Activated CD4-positive, alpha-beta T cell treated with anti-CD3 and anti-CD28 coated beads for 36 hours (primary cell): ENCODE data around the gene CFD. TPM values are rescaled to one million over a fixed set of nuclear protein-coding genes. Genes with fewer than 3 reads are reported as not detected.
"Not testable (repeated sequence)": the region's sequence is repeated elsewhere in the genome, so short reads cannot be mapped to it uniquely, and the experiment has no call there.

Experiments used
- ATAC-seq: fragments of 200-7000 bp; cut with Tn5 transposase; one replicate; pipeline ENCODE4 v1.10.0; 2021; ENCODE audit warnings: mild to moderate bottlenecking, moderate library complexity
- CTCF ChIA-PET: fragments of 350-600 bp; sonication (Branson Sonifier 250); formaldehyde crosslinking; loops from one replicate; lab custom pipeline; 2021; ENCODE audit warnings: antibody characterized with exemption; lab: Charles Lee
- POLR2A ChIA-PET: fragments of 350-600 bp; sonication (Branson Sonifier 250); formaldehyde crosslinking; loops from one replicate; lab custom pipeline; 2021; ENCODE audit warnings: antibody characterized with exemption, inconsistent platforms; lab: Charles Lee
- DNase-seq: peaks from one replicate; pipeline ENCODE4 v3.0.0-alpha.2; 2020
- H3K27ac Mint-ChIP-seq: one replicate; pipeline ENCODE4 v1.8.0; 2021; ENCODE audit warnings: mixed read lengths
- H3K27me3 Mint-ChIP-seq: one replicate; pipeline ENCODE4 v1.8.0; 2021; ENCODE audit warnings: mixed read lengths
- H3K36me3 Mint-ChIP-seq: one replicate; pipeline ENCODE4 v1.8.0; 2021; ENCODE audit warnings: low read depth, mixed read lengths
- H3K4me1 Mint-ChIP-seq: one replicate; pipeline ENCODE4 v1.8.0; 2021; ENCODE audit warnings: mixed read lengths
- H3K4me3 Mint-ChIP-seq: one replicate; pipeline ENCODE4 v1.8.0; 2021; ENCODE audit warnings: mild to moderate bottlenecking, moderate library complexity, mixed read lengths
- H3K9me3 Mint-ChIP-seq: one replicate; pipeline ENCODE4 v1.8.0; 2021; ENCODE audit warnings: low read depth, mixed read lengths
- intact Hi-C, 2 experiments: fragments of 100-400 bp; cut with DNase I in 1 of 2; cut with micrococcal nuclease in 1 of 2; formaldehyde crosslinking; loops; one replicate each; pipeline versions ENCODE4 v1.14.2 to v1.15.1; 2022 to 2024; cut with DNase I, micrococcal nuclease
- total RNA-seq, 2 experiments: library from RNA; stranded (reverse); gene quantifications; one replicate each; pipeline ENCODE4 v1.2.3, GENCODE V29; 2021

CFD gene
- total RNA-seq, 2 experiments from 2014 or later = 0.79 to 1.5 TPM

GRCh38 chr19:827710-828321 lies 31.6 kb upstream of the CFD start, which contains the start of gene AZU1:
AZU1 (plus strand) TSS chr19:827837; CDS start chr19:827847, 10 bp downstream.
- ATAC-seq = no peak
- Mint-ChIP-seq H3K36me3 (no peaks in the 10 kb centered on the region), H3K27me3 (peaks cover 11% of the 10 kb centered on the region), H3K4me1 (no peaks in the 10 kb centered on the region), H3K4me3 (no peak within 1 kb of the TSS), H3K27ac (no peak within 1 kb of the TSS), H3K9me3 (no peaks in the 10 kb centered on the region)
- DNase-seq = no peak
- intact Hi-C loops = no loop called here
- ChIA-PET POLR2A (no interaction called here), CTCF (interaction anchor here (0.6 kb wide), 1 partner anchor 94 kb away, joined by 3 read pairs; no protein-coding TSS in a partner anchor)

DNA sequence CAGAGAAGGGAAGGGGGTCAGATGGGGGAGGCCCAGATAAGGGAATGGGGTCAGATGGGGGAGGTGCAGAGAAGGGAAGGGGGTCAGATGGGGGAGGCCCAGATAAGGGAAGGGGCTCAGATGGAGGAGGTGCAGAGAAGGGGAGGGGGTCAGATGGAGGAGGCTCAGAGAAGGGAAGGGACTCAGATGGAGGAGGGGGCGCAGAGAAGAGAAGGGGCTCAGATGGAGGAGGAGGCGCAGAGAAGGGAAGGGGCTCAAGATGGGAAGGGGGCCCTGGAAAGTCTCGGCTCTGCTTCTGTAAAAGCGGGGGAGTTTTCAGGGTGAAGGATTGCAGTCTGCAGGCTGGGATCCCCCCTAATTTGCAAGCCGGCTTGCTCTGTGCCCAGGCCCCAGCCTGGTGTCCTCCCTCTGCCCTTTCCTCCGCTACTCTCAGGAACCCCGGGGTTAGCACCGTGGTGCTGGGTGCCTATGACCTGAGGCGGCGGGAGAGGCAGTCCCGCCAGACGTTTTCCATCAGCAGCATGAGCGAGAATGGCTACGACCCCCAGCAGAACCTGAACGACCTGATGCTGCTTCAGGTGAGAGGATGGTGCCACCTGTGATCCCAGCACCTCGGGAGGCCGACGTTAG lies 30.2 kb upstream of the CFD start:
- H3K36me3 Mint-ChIP-seq = no peaks in the 10 kb centered on the region
- ChIA-PET POLR2A (no interaction called here), CTCF (no interaction called here)
- H3K27me3 Mint-ChIP-seq = peaks cover 2% of the 10 kb centered on the region
- intact Hi-C loops = no loop called here
- no peak overlapping the region for H3K27ac Mint-ChIP-seq
- H3K9me3 Mint-ChIP-seq = no peaks in the 10 kb centered on the region
- ATAC-seq (no peak), DNase-seq (no peak)
- no peaks in the 10 kb centered on the region for H3K4me1 Mint-ChIP-seq
- H3K4me3 Mint-ChIP-seq = no peak overlapping the region

GRCh38 chr19:831407-832369 lies 27.8 kb upstream of the CFD start:
- Mint-ChIP-seq H3K4me3 (no peak overlapping the region), H3K27ac (no peak overlapping the region), H3K4me1 (no peaks in the 10 kb centered on the region), H3K36me3 (no peaks in the 10 kb centered on the region), H3K27me3 (peaks cover 6% of the 10 kb centered on the region), H3K9me3 (no peaks in the 10 kb centered on the region)
- DNase-seq = no peak
- ATAC-seq = no peak
- ChIA-PET POLR2A (no interaction called here), CTCF (interaction anchor here (1.0 kb wide), 1 partner anchor 49 kb away, joined by 3 read pairs; no protein-coding TSS in a partner anchor)
- intact Hi-C loops = no loop called here

DNA sequence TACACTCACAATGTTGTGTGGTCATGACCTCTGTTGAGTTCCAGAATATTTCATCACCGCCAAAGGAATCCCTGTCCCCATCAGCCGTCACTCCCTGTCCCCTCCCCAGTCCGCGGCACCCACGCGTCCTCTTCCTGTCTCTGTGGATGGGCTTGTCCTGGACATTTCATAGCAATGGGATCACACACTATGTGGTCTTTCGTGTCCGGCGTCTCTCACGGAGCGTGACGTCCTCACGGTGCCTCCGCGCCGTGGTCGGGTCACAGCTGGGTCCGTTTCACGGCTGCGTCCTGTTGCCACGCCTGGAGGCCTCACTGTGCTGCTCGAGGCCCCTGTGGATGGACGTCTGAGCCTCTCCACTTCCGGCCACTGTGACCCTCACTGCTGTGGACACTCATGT lies 25.2 kb upstream of the CFD start:
- no peak overlapping the region for H3K4me3 Mint-ChIP-seq
- no peaks in the 10 kb centered on the region for H3K9me3 Mint-ChIP-seq
- no peaks in the 10 kb centered on the region for H3K36me3 Mint-ChIP-seq
- H3K27ac Mint-ChIP-seq = no peak overlapping the region
- no peak for ATAC-seq
- H3K27me3 Mint-ChIP-seq = peaks cover 9% of the 10 kb centered on the region
- intact Hi-C loops = no loop called here
- H3K4me1 Mint-ChIP-seq = no peaks in the 10 kb centered on the region
- ChIA-PET CTCF (no interaction called here), POLR2A (no interaction called here)
- no peak for DNase-seq

- Mint-ChIP-seq H3K27ac (no peak overlapping the region), H3K9me3 (no peaks in the 10 kb centered on the region), H3K4me1 (no peaks in the 10 kb centered on the region), H3K27me3 (peaks cover 9% of the 10 kb centered on the region), H3K36me3 (no peaks in the 10 kb centered on the region), H3K4me3 (no peak overlapping the region)
- ChIA-PET POLR2A (no interaction called here), CTCF (no interaction called here)
- DNase-seq (no peak), ATAC-seq (no peak)
- intact Hi-C loops = no loop called here
Observed at GRCh38 chr19:835210-835810, 24.2 kb upstream of the CFD start.

DNA sequence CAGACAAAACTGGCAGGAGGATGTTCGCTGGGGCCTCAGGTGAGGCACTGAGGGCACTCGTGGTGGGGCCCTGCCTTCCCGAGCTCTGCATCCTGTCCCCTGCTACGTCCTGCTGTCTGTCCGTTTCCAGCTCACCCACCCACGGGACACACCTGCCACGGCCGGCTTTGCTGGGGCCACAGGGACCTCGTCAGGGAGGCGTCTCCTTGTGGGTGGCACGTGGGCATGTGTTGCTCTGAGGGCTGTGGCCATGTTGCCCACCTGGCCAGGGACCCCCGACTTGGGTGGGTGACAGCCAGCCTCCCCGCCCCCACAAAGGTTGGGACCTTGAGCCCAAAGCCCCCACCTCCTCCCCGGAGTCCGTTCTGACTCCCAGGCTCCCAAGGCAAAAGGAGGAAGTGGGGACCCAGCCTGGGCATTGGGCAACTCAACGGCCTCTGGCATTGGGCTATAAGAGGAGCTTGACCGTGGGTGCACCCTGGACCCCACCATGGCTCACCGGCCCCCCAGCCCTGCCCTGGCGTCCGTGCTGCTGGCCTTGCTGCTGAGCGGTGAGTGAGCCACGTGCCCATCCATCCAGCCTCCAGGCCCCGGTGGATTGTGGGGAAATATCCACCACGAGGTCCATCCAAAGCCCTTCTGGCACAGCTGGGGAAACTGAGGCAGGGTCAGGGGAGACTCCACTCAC lies 18.8 kb upstream of the CFD start, which contains the start of gene PRTN3:
Gene PRTN3, plus strand, starts transcription at position 481 of the 688 bp plus-strand sequence. Its CDS starts 10 bp downstream, at position 491.
- ChIA-PET CTCF (no interaction called here), POLR2A (interaction anchor here (0.6 kb wide), 1 partner anchor 58 kb away, joined by 5 read pairs; no protein-coding TSS in a partner anchor)
- no peak within 1 kb of the TSS for H3K4me3 Mint-ChIP-seq
- H3K27ac Mint-ChIP-seq = no peak within 1 kb of the TSS
- peaks cover 3% of the 10 kb centered on the region for H3K4me1 Mint-ChIP-seq
- intact Hi-C loops = loop anchor here in 1 of 2 experiments (5.0 kb wide), 1 partner anchor 68 kb away; no protein-coding TSS in a partner anchor
- DNase-seq (no peak), ATAC-seq (no peak)
- peaks cover 22% of the 10 kb centered on the region for H3K27me3 Mint-ChIP-seq
- no peaks in the 10 kb centered on the region for H3K36me3 Mint-ChIP-seq
- no peaks in the 10 kb centered on the region for H3K9me3 Mint-ChIP-seq

DNA sequence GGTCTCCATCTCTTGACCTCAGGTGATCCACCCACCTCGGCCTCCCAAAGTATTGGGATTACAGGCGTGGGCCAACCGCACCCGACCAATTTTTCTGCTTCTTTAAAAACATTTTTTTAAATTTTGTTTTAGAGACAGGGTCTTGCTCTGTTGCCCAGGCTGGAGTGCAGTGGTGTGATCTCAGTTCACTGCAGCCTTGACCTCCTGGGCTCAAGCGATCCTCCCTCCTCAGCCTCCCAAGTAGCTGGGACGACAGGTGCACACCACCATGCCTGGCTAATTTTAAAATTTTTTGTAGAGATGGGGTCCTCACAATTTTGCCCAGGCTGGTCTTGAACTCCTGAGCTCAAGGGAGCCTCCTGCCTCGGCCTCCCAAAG lies 16.7 kb upstream of the CFD start:
- H3K4me1 Mint-ChIP-seq, H3K27ac Mint-ChIP-seq, CTCF ChIA-PET, H3K9me3 Mint-ChIP-seq, H3K4me3 Mint-ChIP-seq, ATAC-seq, POLR2A ChIA-PET, H3K36me3 Mint-ChIP-seq, DNase-seq: not testable (repeated sequence)
- intact Hi-C loops = loop anchor here in 1 of 2 experiments (5.0 kb wide), 1 partner anchor 70 kb away; no protein-coding TSS in a partner anchor
- H3K27me3 Mint-ChIP-seq = peaks cover 22% of the 10 kb centered on the region

- no peak overlapping the region for H3K27ac Mint-ChIP-seq
- peaks cover 25% of the 10 kb centered on the region for H3K27me3 Mint-ChIP-seq
- ChIA-PET POLR2A (no interaction called here), CTCF (no interaction called here)
- no peak overlapping the region for H3K4me3 Mint-ChIP-seq
- ATAC-seq (no peak), DNase-seq (no peak)
- intact Hi-C loops = loop anchor here in 1 of 2 experiments (5.0 kb wide), 1 partner anchor 71 kb away; no protein-coding TSS in a partner anchor
- H3K4me1 Mint-ChIP-seq = peaks cover 3% of the 10 kb centered on the region
- H3K36me3 Mint-ChIP-seq = no peaks in the 10 kb centered on the region
- H3K9me3 Mint-ChIP-seq = no peaks in the 10 kb centered on the region
Observed at GRCh38 chr19:843180-843835, 16.2 kb upstream of the CFD start.

GRCh38 chr19:843836-844545 lies 15.5 kb upstream of the CFD start:
- H3K4me1 Mint-ChIP-seq = peaks cover 3% of the 10 kb centered on the region
- CTCF ChIA-PET = no interaction called here
- ATAC-seq (no peak), DNase-seq (no peak)
- H3K27me3 Mint-ChIP-seq = peaks cover 29% of the 10 kb centered on the region
- intact Hi-C loops = loop anchor here in 1 of 2 experiments (5.0 kb wide), 1 partner anchor 72 kb away; no protein-coding TSS in a partner anchor
- no peaks in the 10 kb centered on the region for H3K36me3 Mint-ChIP-seq
- POLR2A ChIA-PET = no interaction called here
- no peak overlapping the region for H3K27ac Mint-ChIP-seq
- H3K4me3 Mint-ChIP-seq = no peak overlapping the region
- H3K9me3 Mint-ChIP-seq = no peaks in the 10 kb centered on the region

GRCh38 chr19:844546-844971 lies 14.9 kb upstream of the CFD start:
- ChIA-PET CTCF (no interaction called here), POLR2A (no interaction called here)
- ATAC-seq (no peak), DNase-seq (no peak)
- H3K4me1 Mint-ChIP-seq = peaks cover 3% of the 10 kb centered on the region
- peaks cover 31% of the 10 kb centered on the region for H3K27me3 Mint-ChIP-seq
- no peak overlapping the region for H3K4me3 Mint-ChIP-seq
- no peaks in the 10 kb centered on the region for H3K36me3 Mint-ChIP-seq
- no peak overlapping the region for H3K27ac Mint-ChIP-seq
- H3K9me3 Mint-ChIP-seq = no peaks in the 10 kb centered on the region
- intact Hi-C loops = loop anchor here in 1 of 2 experiments (5.0 kb wide), 1 partner anchor 72 kb away; no protein-coding TSS in a partner anchor
